Heart left ventricle (tissue), 16 donors: Measurements from ENCODE around the gene AGER. TPM values are rescaled to one million over a fixed set of nuclear protein-coding genes. Genes with fewer than 3 reads are reported as not detected.

Experiments used
- ATAC-seq, 4 donors: fragments of 200-7000 bp; cut with Tn5 transposase; one replicate each; pipeline ENCODE4 v1.9.1; 2020 to 2022; ENCODE audit warnings: moderate library complexity in 4 of 4, mild to moderate bottlenecking in 3 of 4, moderate number of reproducible peaks in 1 of 4
- DNase-seq, 5 donors: peaks; one replicate each; pipeline ENCODE4 v3.0.0-alpha.2; 2020
- H3K27ac ChIP-seq, 12 donors: fragments of 200-600 bp; sonication (generic) in 4 of 12; one replicate each; pipeline versions ENCODE4 v1.5.0 to v1.8.0; 2016 to 2022; ENCODE audit warnings: mild to moderate bottlenecking in 2 of 12
- H3K27me3 ChIP-seq, 9 donors: fragments of 200-600 bp; sonication (generic) in 2 of 9; one replicate each; pipeline versions ENCODE4 v1.5.1 to v1.8.0; 2016 to 2022; ENCODE audit warnings: mild to moderate bottlenecking in 3 of 9
- H3K36me3 ChIP-seq, 9 donors: fragments of 200-600 bp; sonication (generic) in 2 of 9; one replicate each; pipeline versions ENCODE4 v1.5.0 to v1.8.0; 2018 to 2022; ENCODE audit warnings: mild to moderate bottlenecking in 2 of 9
- H3K4me1 ChIP-seq, 12 donors: fragments of 200-600 bp; sonication (generic) in 4 of 12; one replicate each; pipeline versions ENCODE4 v1.5.0 to v1.8.0; 2016 to 2022; ENCODE audit warnings: mild to moderate bottlenecking in 3 of 12
- H3K4me3 ChIP-seq, 12 donors: fragments of 200-600 bp; sonication (generic) in 4 of 12; one replicate each; pipeline versions ENCODE4 v1.5.0 to v1.8.0; 2017 to 2022; ENCODE audit warnings: mild to moderate bottlenecking in 9 of 12, moderate library complexity in 4 of 12
- H3K9me3 ChIP-seq, 12 donors: fragments of 200-600 bp; sonication (generic) in 4 of 12; one replicate each; pipeline versions ENCODE4 v1.5.0 to v1.8.0; 2016 to 2022; ENCODE audit warnings: mild to moderate bottlenecking in 1 of 12
- POLR2A ChIP-seq, 2 donors: fragments of 450-650 bp; IDR thresholded peaks; one replicate each; pipeline ENCODE4 v1.6.1; 2017; ENCODE audit warnings: antibody characterized with exemption in 2 of 2, mild to moderate bottlenecking in 2 of 2, moderate library complexity in 2 of 2
- WGBS, 4 donors: extraction: QIAGEN DNeasy Blood & Tissue Kit in 2 of 4; methylation state at CpG; one replicate each; pipeline versions ENCODE4 v1.1.5 to v1.1.7; 2013 to 2018; 5-methylcytosine and 5-hydroxymethylcytosine counted together
- intact Hi-C, 10 donors: fragments of 100-400 bp; cut with DNase I; formaldehyde crosslinking; loops; one replicate each; pipeline versions ENCODE4 v1.11.1 to v1.14.2; 2022
- polyA plus RNA-seq, 2 donors: library from polyadenylated mRNA; stranded (reverse); fragments of 200-250 nt; gene quantifications; one replicate each; pipeline ENCODE4 v1.2.3, GENCODE V29; 2013
- total RNA-seq, 9 donors: library from RNA; depleted of rRNA in 2 of 9; stranded (reverse); fragments of >200 nt in 2 of 9; fragmentation: NEBNext Ultra II Directional in 3 of 9; extraction: Animal tissue kit (Norgen Biotek cat#: 25700) in 3 of 9; gene quantifications; one replicate each; pipeline versions ENCODE4 v1.1.0 to v1.2.4, GENCODE V29; 2016 to 2023
- TF ChIP-seq, protein P1 (sequence below), 12 donors: fragments of 200-600 bp; sonication (generic) in 4 of 12; IDR thresholded peaks; one replicate each; pipeline versions ENCODE4 v1.5.0 to v1.8.0; 2018 to 2022; ENCODE audit warnings: antibody characterized with exemption in 12 of 12, mild to moderate bottlenecking in 5 of 12
- donor health status: ischemic (EF 13 %, LVEDD 7.1; RV severe dilation, severe dysfunction).
- donor health status: healthy with polysubstance abuse.
- donor health status: DM: no; HTN: yes; CAD: no.
- donor health status: DM: no; HTN: no; CAD: no.
- donor health status: ischemic (EF 25% LVEDD 6.9; RV normal size, moderate dysfunction).
- donor health status: ischemic (EF 25% LVEDD 5.7; RV mildly dilated, moderate dysfunction).
- donor health status: healthy.
- donor health status: DM: yes; HTN: yes; CAD: no.
- donor health status: ischemic (EF 35%, LVEDD 5.7; RV mildly dilated, moderate dysfunction).
- donor health status: nonischemic (EF 11% LVEDD 7.7; RV severe dilation, severe dysfunction).
- donor health status: DM: yes; HTN: yes; CAD: no.
- donor health status: PGD.
- donor health status: ischemic (EF 29% LVEDD 5.4; RV normal size, mild dysfunction).
- donor health status: nonischemic (EF 23%, LVEDD 6.1; RV moderate dilation, normal function).

Gene AGER
- total and polyA plus RNA-seq, 11 donors, result 0.69 to 5.7 (median 1.7) TPM; not detected in 1

DNA sequence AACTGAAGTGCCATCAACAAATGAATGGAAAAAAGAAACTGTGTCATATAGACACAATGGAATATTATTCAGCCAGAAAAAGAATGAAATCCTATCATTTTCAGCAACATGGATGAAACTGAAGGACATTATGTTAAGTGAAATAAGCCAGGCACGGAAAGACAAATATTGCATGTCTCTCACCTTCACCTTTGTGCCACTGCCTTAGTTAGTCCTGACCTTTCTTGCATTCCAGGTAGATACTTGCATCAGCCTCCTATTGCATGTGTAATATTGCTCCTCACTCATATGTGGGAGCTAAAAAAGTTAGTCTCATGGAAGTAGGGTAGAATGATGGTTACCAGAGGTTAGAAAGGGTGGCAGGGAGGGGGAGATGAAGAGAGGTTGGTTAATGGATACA is 24.9 kb upstream of the AGER start:
- intact Hi-C loops, result no loop called here
- H3K4me3 ChIP-seq, result no peak overlapping the region
- ATAC-seq (no peak), DNase-seq (no peak)
- peaks cover 0 to 50% (median 8%) of the 10 kb centered on the region in 9 donors for H3K36me3 ChIP-seq
- 79 to 93% (median 85%) methylated on average over 1 of the region's 1 CpG for WGBS, 4 donors
- no peaks in the 10 kb centered on the region for H3K9me3 ChIP-seq
- TF ChIP-seq POLR2A (IDR thresholded peaks at IDR 0.05), result no peak
- TF ChIP-seq, protein P1, sequence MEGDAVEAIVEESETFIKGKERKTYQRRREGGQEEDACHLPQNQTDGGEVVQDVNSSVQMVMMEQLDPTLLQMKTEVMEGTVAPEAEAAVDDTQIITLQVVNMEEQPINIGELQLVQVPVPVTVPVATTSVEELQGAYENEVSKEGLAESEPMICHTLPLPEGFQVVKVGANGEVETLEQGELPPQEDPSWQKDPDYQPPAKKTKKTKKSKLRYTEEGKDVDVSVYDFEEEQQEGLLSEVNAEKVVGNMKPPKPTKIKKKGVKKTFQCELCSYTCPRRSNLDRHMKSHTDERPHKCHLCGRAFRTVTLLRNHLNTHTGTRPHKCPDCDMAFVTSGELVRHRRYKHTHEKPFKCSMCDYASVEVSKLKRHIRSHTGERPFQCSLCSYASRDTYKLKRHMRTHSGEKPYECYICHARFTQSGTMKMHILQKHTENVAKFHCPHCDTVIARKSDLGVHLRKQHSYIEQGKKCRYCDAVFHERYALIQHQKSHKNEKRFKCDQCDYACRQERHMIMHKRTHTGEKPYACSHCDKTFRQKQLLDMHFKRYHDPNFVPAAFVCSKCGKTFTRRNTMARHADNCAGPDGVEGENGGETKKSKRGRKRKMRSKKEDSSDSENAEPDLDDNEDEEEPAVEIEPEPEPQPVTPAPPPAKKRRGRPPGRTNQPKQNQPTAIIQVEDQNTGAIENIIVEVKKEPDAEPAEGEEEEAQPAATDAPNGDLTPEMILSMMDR (IDR thresholded peaks at IDR 0.05), result no peak
- no peak overlapping the region for H3K27ac ChIP-seq
- H3K27me3 ChIP-seq, result no peaks in the 10 kb centered on the region
- H3K4me1 ChIP-seq, result no peaks in the 10 kb centered on the region

DNA sequence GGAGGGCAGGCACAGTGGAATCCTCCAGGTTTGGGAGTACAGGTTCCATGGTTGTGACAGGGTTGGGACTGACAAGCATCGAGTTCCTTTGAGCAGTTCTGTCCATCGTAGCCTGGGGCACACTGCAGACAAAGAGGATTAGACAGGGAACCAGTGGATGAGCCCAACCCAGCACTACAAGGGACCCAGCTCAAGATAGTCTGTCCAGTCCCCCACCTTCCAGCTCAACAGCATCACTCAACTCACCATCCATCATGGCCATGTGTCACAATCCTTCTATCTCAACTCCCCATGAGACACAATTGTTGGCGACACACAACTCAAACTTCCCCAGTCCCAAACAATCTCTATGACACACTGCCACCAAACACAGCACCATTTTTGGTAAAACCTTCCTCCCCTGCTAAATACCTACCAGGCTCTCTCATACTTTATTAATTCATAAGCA is 20.2 kb upstream of the AGER start:
- no peaks in the 10 kb centered on the region for H3K4me1 ChIP-seq
- no peak for ATAC-seq
- TF ChIP-seq, protein P1 (IDR thresholded peaks at IDR 0.05), result no peak
- TF ChIP-seq POLR2A (IDR thresholded peaks at IDR 0.05), result no peak
- H3K27me3 ChIP-seq, result no peaks in the 10 kb centered on the region
- intact Hi-C loops, result no loop called here
- no peak for DNase-seq
- H3K9me3 ChIP-seq, result no peaks in the 10 kb centered on the region
- peaks cover 0 to 69% (median 27%) of the 10 kb centered on the region in 9 donors for H3K36me3 ChIP-seq
- 81 to 87% (median 85%) methylated on average over 3 of the region's 3 CpGs for WGBS, 4 donors
- H3K4me3 ChIP-seq, result no peak overlapping the region
- no peak overlapping the region for H3K27ac ChIP-seq

DNA sequence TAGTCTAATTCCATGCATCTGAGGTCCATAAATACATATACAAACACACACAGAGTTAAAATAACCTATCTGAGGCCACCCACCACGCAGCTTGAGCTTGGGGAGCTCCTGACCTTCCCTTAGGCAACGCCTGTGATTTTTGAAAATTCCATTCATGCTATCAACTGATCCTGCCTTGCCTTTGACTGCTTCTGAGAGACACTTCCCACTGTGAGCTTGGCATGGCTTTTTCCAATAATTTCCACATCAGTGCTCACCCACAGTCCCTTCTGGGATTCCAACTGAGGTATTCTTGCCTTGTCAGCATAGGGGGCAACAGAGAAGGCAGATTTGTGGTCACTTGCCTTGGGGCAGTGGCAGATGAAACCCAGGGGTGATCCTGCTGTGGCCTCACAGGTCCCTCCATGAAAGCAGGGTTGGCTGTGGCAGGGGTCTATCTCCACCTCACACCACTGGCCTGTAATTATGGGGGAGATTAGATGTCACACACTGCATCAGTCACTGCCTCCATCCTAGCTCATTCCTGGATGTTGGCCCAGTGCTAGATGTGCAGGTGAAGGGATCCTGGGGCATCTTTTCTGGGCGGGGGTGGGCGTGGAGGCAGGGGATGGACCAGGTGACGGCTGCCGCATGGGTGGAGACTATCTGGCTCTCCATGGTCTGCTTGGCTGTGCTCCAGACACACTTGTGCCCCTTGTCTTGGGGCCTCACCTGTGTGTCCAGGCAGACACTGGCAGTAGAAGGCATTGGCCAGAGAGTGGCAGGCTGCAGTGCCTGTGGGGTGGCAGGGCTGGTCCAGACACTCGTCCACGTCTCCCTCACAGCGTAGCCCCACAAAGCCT is 19.6 kb upstream of the AGER start:
- H3K36me3 ChIP-seq, result peaks cover 0 to 67% (median 27%) of the 10 kb centered on the region in 9 donors
- TF ChIP-seq, protein P1 (IDR thresholded peaks at IDR 0.05), result no peak
- no peak for TF ChIP-seq POLR2A (IDR thresholded peaks at IDR 0.05)
- 78 to 91% (median 82%) methylated on average over 6 to 9 of the region's 9 CpGs for WGBS, 4 donors
- H3K9me3 ChIP-seq, result no peaks in the 10 kb centered on the region
- no peaks in the 10 kb centered on the region for H3K27me3 ChIP-seq
- intact Hi-C loops, result no loop called here
- DNase-seq (no peak), ATAC-seq (no peak)
- no peak overlapping the region for H3K4me3 ChIP-seq
- no peak overlapping the region for H3K27ac ChIP-seq
- H3K4me1 ChIP-seq, result no peaks in the 10 kb centered on the region

DNA sequence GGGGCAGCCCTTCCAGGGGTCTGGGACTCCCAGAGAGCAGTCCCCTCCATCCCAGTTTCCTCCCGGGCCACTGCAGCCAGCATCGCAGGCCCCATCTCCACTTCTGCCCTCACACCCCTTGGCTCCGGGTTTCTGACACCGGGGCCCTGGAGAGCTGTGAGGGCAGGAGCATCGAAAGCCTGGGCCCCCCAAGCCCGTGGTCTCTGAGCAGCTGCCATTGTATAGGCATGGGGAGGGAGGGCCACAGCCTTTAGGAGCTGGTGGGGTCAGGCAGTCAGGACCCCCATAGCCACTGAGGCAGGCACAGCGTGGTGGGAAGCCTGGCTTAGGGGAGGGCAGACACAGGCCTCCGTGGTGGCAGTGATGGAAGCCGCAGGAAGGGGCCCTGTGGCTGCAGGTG is 18.1 kb upstream of the AGER start:
- Histone ChIP-seq H3K4me3 (no peak overlapping the region), H3K27ac (no peak overlapping the region), H3K9me3 (no peaks in the 10 kb centered on the region), H3K36me3 (peaks cover 0 to 59% (median 27%) of the 10 kb centered on the region in 9 donors), H3K27me3 (no peaks in the 10 kb centered on the region), H3K4me1 (peaks cover 0 to 8% (median 4%) of the 10 kb centered on the region in 12 donors)
- DNase-seq, result no peak
- WGBS, 4 donors, result 83 to 93% (median 86%) methylated on average over 7 to 9 of the region's 9 CpGs
- no peak for TF ChIP-seq POLR2A (IDR thresholded peaks at IDR 0.05)
- intact Hi-C loops, result no loop called here
- no peak for ATAC-seq
